Colonic mucosa (tissue), 4 donors: ENCODE results near the gene BIN1. TPM values are rescaled to one million over a fixed set of nuclear protein-coding genes. Genes with fewer than 3 reads are reported as not detected.

Experiments used
- DNase-seq: peaks from one replicate; pipeline ENCODE4 v3.0.0-alpha.2; 2020
- H3K27ac ChIP-seq: fragments of 200-600 bp; one replicate; pipeline ENCODE4 v1.8.0; 2021
- H3K27me3 ChIP-seq: fragments of 200-600 bp; one replicate; pipeline ENCODE4 v1.8.0; 2021
- H3K36me3 ChIP-seq: fragments of 200-600 bp; one replicate; pipeline ENCODE4 v1.8.0; 2021
- H3K4me1 ChIP-seq: fragments of 200-600 bp; one replicate; pipeline ENCODE4 v1.8.0; 2021; ENCODE audit warnings: mild to moderate bottlenecking
- H3K4me3 ChIP-seq: fragments of 200-600 bp; one replicate; pipeline ENCODE4 v1.8.0; 2021
- H3K9ac ChIP-seq, 2 donors: one replicate each; pipeline ENCODE4 v1.7.0; 2013; ENCODE audit warnings: control low read depth in 2 of 2, low read depth in 2 of 2, low read length in 2 of 2
- H3K9me3 ChIP-seq: fragments of 200-600 bp; one replicate; pipeline ENCODE4 v1.8.0; 2021
- CTCF ChIP-seq: fragments of 200-600 bp; IDR thresholded peaks from one replicate; pipeline ENCODE4 v1.8.0; 2022; ENCODE audit warnings: antibody characterized with exemption, mild to moderate bottlenecking
- intact Hi-C: fragments of 100-400 bp; cut with DNase I; formaldehyde crosslinking; loops from one replicate; pipeline ENCODE4 v1.14.1; 2022
- total RNA-seq, 2 donors: library from RNA; stranded (reverse); fragmentation: NEBNext Ultra II Directional in 1 of 2; extraction: Animal tissue kit (Norgen Biotek cat#: 25700) in 1 of 2; gene quantifications; one replicate each; pipeline ENCODE4 v1.2.1, GENCODE V29; 2021
- donor health status: healthy.
- donor health status: DM: no; HTN: no; CAD: no.
- donor health status: DM: no; HTN: no; CAD: no.

The BIN1 gene
- total RNA-seq, 2 donors from 2014 or later: 38.5 to 60.8 TPM

GRCh38 chr2:127097841-127098651 is 8.9 kb downstream of the BIN1 start:
- TF ChIP-seq CTCF: no peak
- Histone ChIP-seq H3K4me3 (no peak overlapping the region), H3K27ac (no peak overlapping the region), H3K27me3 (no peaks in the 10 kb centered on the region), H3K4me1 (peaks cover 3% of the 10 kb centered on the region), H3K9me3 (no peaks in the 10 kb centered on the region), H3K36me3 (no peaks in the 10 kb centered on the region), H3K9ac (peak overlapping the region in 1 of 2 donors; percentile 44)
- intact Hi-C loops: no loop called here
- no peak for DNase-seq

- Histone ChIP-seq H3K27me3 (no peaks in the 10 kb centered on the region), H3K9ac (peak overlapping the region in 1 of 2 donors; percentile 44), H3K4me1 (peaks cover 3% of the 10 kb centered on the region), H3K4me3 (no peak overlapping the region), H3K9me3 (no peaks in the 10 kb centered on the region), H3K27ac (no peak overlapping the region), H3K36me3 (no peaks in the 10 kb centered on the region)
- no peak for TF ChIP-seq CTCF
- no peak for DNase-seq
- intact Hi-C loops: no loop called here
Measured at GRCh38 chr2:127097471-127097765, 9.5 kb downstream of the BIN1 start.

GRCh38 chr2:127096718-127097470 is 10.1 kb downstream of the BIN1 start:
- peaks cover 3% of the 10 kb centered on the region for H3K4me1 ChIP-seq
- peak overlapping the region; percentile 25 to 46 for H3K9ac ChIP-seq
- no peaks in the 10 kb centered on the region for H3K36me3 ChIP-seq
- peak; percentile 46 for DNase-seq
- no peak overlapping the region for H3K27ac ChIP-seq
- no peak for TF ChIP-seq CTCF
- H3K4me3 ChIP-seq: no peak overlapping the region
- no peaks in the 10 kb centered on the region for H3K9me3 ChIP-seq
- intact Hi-C loops: no loop called here
- H3K27me3 ChIP-seq: no peaks in the 10 kb centered on the region

GRCh38 chr2:127096280-127096679 is 10.7 kb downstream of the BIN1 start:
- no peak for DNase-seq
- Histone ChIP-seq H3K27ac (no peak overlapping the region), H3K9me3 (no peaks in the 10 kb centered on the region), H3K4me1 (peaks cover 3% of the 10 kb centered on the region), H3K36me3 (no peaks in the 10 kb centered on the region), H3K4me3 (no peak overlapping the region), H3K9ac (no peak overlapping the region), H3K27me3 (no peaks in the 10 kb centered on the region)
- intact Hi-C loops: no loop called here
- no peak for TF ChIP-seq CTCF

GRCh38 chr2:127095784-127096183 is 11.2 kb downstream of the BIN1 start:
- Histone ChIP-seq H3K4me3 (no peak overlapping the region), H3K4me1 (peaks cover 3% of the 10 kb centered on the region), H3K9ac (no peak overlapping the region), H3K27ac (no peak overlapping the region), H3K36me3 (no peaks in the 10 kb centered on the region), H3K27me3 (no peaks in the 10 kb centered on the region), H3K9me3 (no peaks in the 10 kb centered on the region)
- intact Hi-C loops: no loop called here
- no peak for TF ChIP-seq CTCF
- DNase-seq: no peak
